ENCODE results near the gene NAPSA. TPM values are rescaled to one million over a fixed set of nuclear protein-coding genes. Genes with fewer than 3 reads are reported as not detected.
A peak's percentile ranks its signal among the peaks of the same experiment; 100 is the strongest.
"Not testable (repeated sequence)": the region's sequence is repeated elsewhere in the genome, so short reads cannot be mapped to it uniquely, and the experiment has no call there.

Gene NAPSA
- total and polyA plus RNA-seq, 7 experiments from 2014 or later: 0.72 to 8.2 (median 3.6) TPM

DNA sequence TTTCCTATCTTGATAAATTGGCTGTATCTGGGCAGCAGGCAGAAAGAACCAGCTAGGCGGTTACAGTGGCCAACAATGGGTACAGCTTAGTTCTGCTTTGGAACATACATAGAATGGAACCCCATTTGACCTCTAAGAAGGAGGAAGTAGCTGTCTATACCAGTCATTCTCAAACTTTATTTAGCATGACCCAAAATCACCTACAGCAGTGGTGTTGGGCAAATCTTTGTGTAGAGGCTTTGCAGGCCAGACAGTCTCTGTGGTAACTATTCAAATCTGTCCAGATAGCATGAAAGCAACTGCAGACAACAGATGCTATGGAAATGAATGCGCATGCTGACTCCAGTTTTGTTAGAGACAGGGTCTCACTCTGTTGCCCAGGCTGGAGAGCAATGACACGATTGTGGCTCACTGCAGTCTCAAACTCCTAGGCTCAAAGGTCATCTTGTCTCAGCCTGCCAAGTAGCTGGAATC is 24.3 kb downstream of the NAPSA start:
- Histone ChIP-seq H3K9me3 (ENCODE audit: control insufficient read depth in 2 of 3, low read length in 3 of 3) (peaks cover 0 to 5% (median 0%) of the 10 kb centered on the region in 3 experiments), H3K27me3 (ENCODE audit: control insufficient read depth in 2 of 2, insufficient read depth in 2 of 2, low read length in 2 of 2) (no peaks in the 10 kb centered on the region), H3K27ac (ENCODE audit: low read depth, low read length) (no peak overlapping the region), H3K4me1 (ENCODE audit: control insufficient read depth in 2 of 2, insufficient read depth in 2 of 2, low read length in 2 of 2) (no peaks in the 10 kb centered on the region), H3K36me3 (ENCODE audit: control insufficient read depth in 2 of 3, insufficient read depth in 3 of 3, low read length in 3 of 3) (no peaks in the 10 kb centered on the region), H3K4me3 (ENCODE audit: low read length) (no peak overlapping the region)
- Mint-ChIP-seq H3K36me3 (peaks cover 0 to 26% (median 0%) of the 10 kb centered on the region in 5 donors), H3K4me3 (no peak overlapping the region), H3K27ac (no peak overlapping the region), H3K4me1 (peaks cover 0 to 12% (median 0%) of the 10 kb centered on the region in 7 donors), H3K9me3 (peaks cover 0 to 15% (median 6%) of the 10 kb centered on the region in 11 donors), H3K27me3 (peaks cover 0 to 7% (median 0%) of the 10 kb centered on the region in 5 donors)
- DNase-seq (no peak), ATAC-seq (peak; percentile 79)
- ChIA-PET CTCF (no interaction called here), POLR2A (no interaction called here)
- intact Hi-C loops (cut with micrococcal nuclease): no loop called here

DNA sequence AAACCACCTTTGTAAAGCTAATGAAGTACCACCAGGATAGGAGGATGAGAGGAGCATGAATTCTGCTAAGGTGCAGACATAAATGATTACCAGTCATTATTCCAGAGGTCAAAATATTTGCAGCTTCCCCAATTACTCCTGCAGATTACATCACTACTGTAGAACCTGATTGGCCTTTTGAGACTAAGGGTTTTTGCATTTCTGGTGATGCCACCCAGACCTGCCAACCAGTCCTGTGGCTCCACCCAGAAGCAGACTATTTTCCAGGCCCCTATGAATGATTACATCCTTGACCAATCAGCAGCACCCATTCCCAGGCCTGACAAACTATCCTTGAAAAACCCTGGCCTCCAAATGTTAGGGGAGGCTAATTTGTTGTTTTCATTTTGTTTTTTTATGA is 25.1 kb downstream of the NAPSA start:
- Mint-ChIP-seq H3K9me3 (peaks cover 0 to 15% (median 6%) of the 10 kb centered on the region in 11 donors), H3K27me3 (peaks cover 0 to 12% (median 6%) of the 10 kb centered on the region in 5 donors), H3K4me3 (no peak overlapping the region), H3K36me3 (peaks cover 0 to 25% (median 0%) of the 10 kb centered on the region in 5 donors), H3K4me1 (peaks cover 0 to 18% (median 0%) of the 10 kb centered on the region in 7 donors), H3K27ac (no peak overlapping the region)
- peaks cover 0 to 5% (median 0%) of the 10 kb centered on the region in 3 experiments for H3K9me3 ChIP-seq (ENCODE audit: control insufficient read depth in 2 of 3, low read length in 3 of 3)
- no peak overlapping the region for H3K27ac ChIP-seq (ENCODE audit: low read depth, low read length)
- no peak overlapping the region for H3K4me3 ChIP-seq (ENCODE audit: low read length)
- ChIA-PET POLR2A (no interaction called here), CTCF (no interaction called here)
- no peak for DNase-seq
- no peaks in the 10 kb centered on the region for H3K36me3 ChIP-seq (ENCODE audit: control insufficient read depth in 2 of 3, insufficient read depth in 3 of 3, low read length in 3 of 3)
- no peak for ATAC-seq
- no peaks in the 10 kb centered on the region for H3K27me3 ChIP-seq (ENCODE audit: control insufficient read depth in 2 of 2, insufficient read depth in 2 of 2, low read length in 2 of 2)
- intact Hi-C loops (cut with micrococcal nuclease): no loop called here
- no peaks in the 10 kb centered on the region for H3K4me1 ChIP-seq (ENCODE audit: control insufficient read depth in 2 of 2, insufficient read depth in 2 of 2, low read length in 2 of 2)

DNA sequence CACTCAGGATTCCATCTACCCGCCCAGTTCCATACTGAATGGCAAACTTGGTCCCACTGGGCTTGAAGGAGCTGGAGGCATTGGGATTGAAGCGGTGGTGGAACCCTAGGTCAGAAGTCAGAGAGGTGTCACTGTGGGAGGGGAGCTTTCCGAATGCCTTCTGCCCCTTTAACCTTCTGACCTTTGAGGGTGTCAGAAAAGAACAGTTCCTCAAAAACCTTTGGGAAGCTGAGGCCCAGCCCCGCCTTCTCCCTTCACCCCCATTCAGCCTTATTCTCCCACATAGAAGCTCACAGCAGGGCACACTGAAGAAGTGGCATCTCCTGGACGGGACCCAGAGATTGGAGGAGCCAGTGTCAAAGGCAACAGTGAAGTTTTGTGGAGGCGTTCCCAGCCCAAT is 28.4 kb downstream of the NAPSA start:
- CTCF ChIA-PET; H3K27me3 ChIP-seq (ENCODE audit: control insufficient read depth in 2 of 2, insufficient read depth in 2 of 2, low read length in 2 of 2); H3K4me3 Mint-ChIP-seq; H3K27ac Mint-ChIP-seq; H3K27ac ChIP-seq (ENCODE audit: low read depth, low read length); H3K9me3 Mint-ChIP-seq; H3K36me3 ChIP-seq (ENCODE audit: control insufficient read depth in 2 of 3, insufficient read depth in 3 of 3, low read length in 3 of 3); H3K4me3 ChIP-seq (ENCODE audit: low read length); H3K9me3 ChIP-seq (ENCODE audit: control insufficient read depth in 2 of 3, low read length in 3 of 3); ATAC-seq; DNase-seq: not testable (repeated sequence)
- intact Hi-C loops (cut with micrococcal nuclease): loop anchor here in 1 of 2 donors (10.0 kb wide), 1 partner anchor 388 kb away; the partner anchor contains the start of gene CLEC11A
- H3K36me3 Mint-ChIP-seq: peaks cover 0 to 16% (median 0%) of the 10 kb centered on the region in 5 donors
- POLR2A ChIA-PET: interaction anchor here (0.6 kb wide), 1 partner anchor 67 kb away, joined by 3 read pairs; no protein-coding TSS in a partner anchor
- H3K4me1 Mint-ChIP-seq: peaks cover 8 to 36% (median 20%) of the 10 kb centered on the region in 7 donors
- H3K27me3 Mint-ChIP-seq: peaks cover 0 to 21% (median 11%) of the 10 kb centered on the region in 5 donors
- peaks cover 13 to 19% of the 10 kb centered on the region in 2 donors for H3K4me1 ChIP-seq (ENCODE audit: control insufficient read depth in 2 of 2, insufficient read depth in 2 of 2, low read length in 2 of 2)

DNA sequence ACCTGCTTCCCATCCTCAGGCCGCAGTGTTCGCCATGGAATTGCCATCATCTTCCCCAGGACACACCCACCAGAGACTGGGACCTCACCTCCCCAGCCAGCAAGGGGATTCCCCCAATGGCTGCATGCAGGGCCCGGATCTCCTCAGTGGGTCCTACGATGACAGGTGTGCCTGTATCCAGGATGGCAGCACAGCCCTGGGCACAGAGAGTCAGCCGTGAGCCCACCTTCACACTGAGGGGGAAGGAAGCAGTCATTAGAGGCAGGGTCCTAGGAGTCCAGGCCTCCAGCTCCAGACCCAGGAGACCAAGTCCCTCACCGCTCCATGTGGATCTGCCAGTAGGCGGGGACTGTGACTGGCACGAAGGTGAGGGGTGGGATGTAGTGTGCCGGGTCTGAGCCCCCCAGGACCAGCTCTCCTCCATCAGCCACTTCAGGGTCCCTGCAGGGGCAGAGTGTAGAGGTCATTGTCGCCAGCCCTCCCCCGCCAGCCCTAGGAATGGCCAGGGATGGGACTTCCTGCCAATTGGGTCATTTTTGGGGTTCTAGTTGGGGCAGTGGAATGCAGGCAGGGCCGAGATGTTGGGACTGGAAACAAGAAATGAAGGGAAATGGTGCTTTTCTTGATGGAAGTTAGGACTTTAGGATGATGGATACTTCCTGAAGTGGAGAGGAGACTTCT is 30.6 kb downstream of the NAPSA start:
- intact Hi-C loops (cut with micrococcal nuclease): loop anchor here (5.0 to 10.0 kb wide), 3 partner anchors 390 to 1032 kb away; partner anchors contain the start of genes AKT1S1 (in 1 of the 2), CLDND2 (in 1 of the 2), CLEC11A (in 1 of the 2) and ETFB (in 1 of the 2)
- DNase-seq (no peak), ATAC-seq (no peak)
- peaks cover 29 to 40% of the 10 kb centered on the region in 2 donors for H3K4me1 ChIP-seq (ENCODE audit: control insufficient read depth in 2 of 2, insufficient read depth in 2 of 2, low read length in 2 of 2)
- peaks cover 0 to 15% (median 0%) of the 10 kb centered on the region in 5 donors for H3K36me3 Mint-ChIP-seq
- no peak overlapping the region for H3K4me3 ChIP-seq (ENCODE audit: low read length)
- no peak overlapping the region for H3K27ac ChIP-seq (ENCODE audit: low read depth, low read length)
- H3K9me3 ChIP-seq (ENCODE audit: control insufficient read depth in 2 of 3, low read length in 3 of 3): peaks cover 0 to 7% (median 0%) of the 10 kb centered on the region in 3 experiments
- ChIA-PET POLR2A (interaction anchor here (2.1 kb wide), 1 partner anchor 23 kb away, joined by 12 read pairs; no protein-coding TSS in a partner anchor), CTCF (interaction anchor here (0.6 to 2.2 kb wide), 2 partner anchors 22 to 801 kb away, joined by 3 to 6 read pairs; no protein-coding TSS in a partner anchor)
- peaks cover 11 to 15% of the 10 kb centered on the region in 2 donors for H3K27me3 ChIP-seq (ENCODE audit: control insufficient read depth in 2 of 2, insufficient read depth in 2 of 2, low read length in 2 of 2)
- peak overlapping the region; percentile 10 to 97 (median 59) for H3K4me3 Mint-ChIP-seq
- H3K9me3 Mint-ChIP-seq: peaks cover 0 to 9% (median 5%) of the 10 kb centered on the region in 11 donors
- peak overlapping the region in 5 of 9 donors; percentile 14 to 92 (median 44) for H3K27ac Mint-ChIP-seq
- peaks cover 0 to 41% (median 28%) of the 10 kb centered on the region in 5 donors for H3K27me3 Mint-ChIP-seq
- H3K36me3 ChIP-seq (ENCODE audit: control insufficient read depth in 2 of 3, insufficient read depth in 3 of 3, low read length in 3 of 3): no peaks in the 10 kb centered on the region
- peaks cover 22 to 52% (median 42%) of the 10 kb centered on the region in 7 donors for H3K4me1 Mint-ChIP-seq

DNA sequence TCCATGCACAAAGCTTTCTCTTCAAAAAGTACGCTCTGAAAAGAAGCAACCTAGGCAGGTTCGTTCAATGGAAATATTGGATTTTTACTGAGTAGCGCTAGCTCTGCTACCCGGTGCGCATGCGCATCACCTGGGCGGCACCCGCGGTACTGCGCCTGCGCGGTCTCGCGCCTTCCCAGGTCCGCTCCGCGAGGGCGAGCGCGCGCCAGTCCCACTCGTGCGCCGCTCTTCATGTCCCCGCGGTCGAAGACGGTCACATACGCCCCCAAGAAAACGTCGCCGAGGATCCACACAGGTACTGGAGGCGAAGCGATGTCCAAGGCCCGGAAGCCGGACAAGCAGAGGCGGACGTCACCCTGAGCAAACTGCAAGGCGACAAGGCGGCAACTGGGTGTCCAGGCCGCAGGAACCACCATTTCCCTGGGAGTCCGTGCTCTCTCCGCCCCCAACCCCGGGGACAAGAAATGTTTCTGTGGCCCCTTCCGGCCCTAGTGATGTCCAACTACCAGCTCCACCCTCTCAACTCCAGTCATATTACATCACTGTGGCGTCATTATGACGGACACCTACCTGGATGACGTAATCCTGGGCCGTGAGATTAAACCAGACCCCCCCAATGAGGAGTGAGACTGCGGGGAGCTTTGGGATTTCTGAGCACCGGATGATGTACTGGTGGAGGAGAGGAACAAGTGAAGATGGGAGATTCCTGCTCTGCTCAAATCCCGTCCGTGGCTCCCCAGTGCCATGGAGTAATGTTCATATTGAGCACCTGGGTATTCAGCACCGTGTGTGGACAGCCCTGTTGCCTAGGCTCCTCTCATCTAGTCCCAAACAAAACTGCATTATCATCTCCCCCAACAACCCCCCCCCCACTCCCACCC is 31.5 kb downstream of the NAPSA start:
- peaks cover 36 to 47% of the 10 kb centered on the region in 2 donors for H3K4me1 ChIP-seq (ENCODE audit: control insufficient read depth in 2 of 2, insufficient read depth in 2 of 2, low read length in 2 of 2)
- H3K9me3 Mint-ChIP-seq: peaks cover 0 to 16% (median 10%) of the 10 kb centered on the region in 11 donors
- DNase-seq (peak in 4 of 9 donors; percentile 84 to 95 (median 89)), ATAC-seq (peak; percentile 17)
- peaks cover 15 to 16% of the 10 kb centered on the region in 2 donors for H3K27me3 ChIP-seq (ENCODE audit: control insufficient read depth in 2 of 2, insufficient read depth in 2 of 2, low read length in 2 of 2)
- H3K27ac ChIP-seq (ENCODE audit: low read depth, low read length): peak overlapping the region; percentile 59
- ChIA-PET CTCF (interaction anchor here (0.6 to 2.2 kb wide), 3 partner anchors 23 to 79 kb away, joined by 3 to 6 read pairs (median 3); no protein-coding TSS in a partner anchor), POLR2A (interaction anchor here (0.7 to 2.1 kb wide), 5 partner anchors 13 to 186 kb away, joined by 3 to 12 read pairs (median 4); partner anchors contain the start of gene JOSD2)
- H3K27ac Mint-ChIP-seq: peak overlapping the region; percentile 68 to 97 (median 92)
- peaks cover 0 to 15% (median 4%) of the 10 kb centered on the region in 5 donors for H3K36me3 Mint-ChIP-seq
- H3K27me3 Mint-ChIP-seq: peaks cover 2 to 48% (median 35%) of the 10 kb centered on the region in 5 donors
- H3K4me3 Mint-ChIP-seq: peak overlapping the region; percentile 72 to 97 (median 91)
- H3K36me3 ChIP-seq (ENCODE audit: control insufficient read depth in 2 of 3, insufficient read depth in 3 of 3, low read length in 3 of 3): no peaks in the 10 kb centered on the region
- H3K4me1 Mint-ChIP-seq: peaks cover 29 to 58% (median 51%) of the 10 kb centered on the region in 7 donors
- intact Hi-C loops (cut with micrococcal nuclease): loop anchor here (1.0 to 10.0 kb wide), 10 partner anchors 23 to 1033 kb away; partner anchors contain the start of genes JOSD2 (in 2 of the 2), NR1H2 (in 2 of the 2), POLD1 (in 2 of the 2) and AKT1S1 (in 1 of the 2)
- H3K9me3 ChIP-seq (ENCODE audit: control insufficient read depth in 2 of 3, low read length in 3 of 3): peaks cover 0 to 14% (median 0%) of the 10 kb centered on the region in 3 experiments
- H3K4me3 ChIP-seq (ENCODE audit: low read length): peak overlapping the region; percentile 97
